CD4-positive, alpha-beta T cell treated with Interleukin-15 for 4 hours (primary cell): ENCODE results near the gene TRIM65.
"Not testable (repeated sequence)": the region's sequence is repeated elsewhere in the genome, so short reads cannot be mapped to it uniquely, and the experiment has no call there.

ENCODE experiments used
- DNase-seq: peaks from one replicate; pipeline ENCODE4 v3.0.0-alpha.2; 2020; ENCODE audit warnings: low spot score

Gene TRIM65

GRCh38 chr17:75851693-75851991, 45.1 kb downstream of the TRIM65 start:
- not testable (repeated sequence) for DNase-seq

- no peak for DNase-seq
Observed at GRCh38 chr17:75850928-75851692, 45.6 kb downstream of the TRIM65 start.

- DNase-seq, result no peak
Observed at GRCh38 chr17:75849724-75850123, 47.0 kb downstream of the TRIM65 start.

- no peak for DNase-seq
Observed at GRCh38 chr17:75849279-75849646, 47.5 kb downstream of the TRIM65 start.

- peak; percentile 84 for DNase-seq
Observed at GRCh38 chr17:75848523-75849278, 48.0 kb downstream of the TRIM65 start.

- DNase-seq, result no peak
Observed at GRCh38 chr17:75847614-75848522, 48.9 kb downstream of the TRIM65 start.

GRCh38 chr17:75846692-75847613, 49.8 kb downstream of the TRIM65 start:
- no peak for DNase-seq

GRCh38 chr17:75845933-75846691, 50.6 kb downstream of the TRIM65 start:
- no peak for DNase-seq

GRCh38 chr17:75845058-75845711, 51.6 kb downstream of the TRIM65 start:
- peak; percentile 63 for DNase-seq

- DNase-seq, result no peak
Observed at GRCh38 chr17:75844530-75845057, 52.2 kb downstream of the TRIM65 start.

GRCh38 chr17:75843577-75844529, 52.9 kb downstream of the TRIM65 start, which contains the start of gene UNC13D:
Gene UNC13D (minus strand): TSS chr17:75844404. CDS start chr17:75844337, 67 bp downstream.
- DNase-seq, result peak; percentile 68

GRCh38 chr17:75842963-75843576, 53.7 kb downstream of the TRIM65 start:
- DNase-seq, result peak; percentile 41

- no peak for DNase-seq
Observed at GRCh38 chr17:75842411-75842810, 54.3 kb downstream of the TRIM65 start.

- no peak for DNase-seq
Observed at GRCh38 chr17:75840799-75841164, 56.0 kb downstream of the TRIM65 start.

- no peak for DNase-seq
Observed at GRCh38 chr17:75839942-75840798, 56.6 kb downstream of the TRIM65 start.
